HUES48 (cell line): Measurements from ENCODE around the gene LRRC9.

Source experiments
- H3K27ac ChIP-seq: one replicate; pipeline ENCODE4 v1.7.0; 2013; ENCODE audit warnings: low read depth, low read length, inconsistent platforms
- H3K27me3 ChIP-seq: 2 replicates; pipeline ENCODE4 v1.6.1; 2013; ENCODE audit warnings: mild to moderate bottlenecking, low read length; ENCODE audit not compliant: control insufficient read depth, insufficient read depth
- H3K36me3 ChIP-seq: 2 replicates; pipeline ENCODE4 v1.6.1; 2013; ENCODE audit warnings: low read length; ENCODE audit not compliant: control insufficient read depth, insufficient read depth
- H3K4me1 ChIP-seq: 2 replicates; pipeline ENCODE4 v1.6.1; 2013; ENCODE audit warnings: mild to moderate bottlenecking, low read length; ENCODE audit not compliant: control insufficient read depth, insufficient read depth
- H3K4me3 ChIP-seq: 2 replicates; pipeline ENCODE4 v1.5.1; 2013; ENCODE audit warnings: mild to moderate bottlenecking, low read depth, low read length
- H3K9ac ChIP-seq: 2 replicates; pipeline ENCODE4 v1.6.1; 2013; ENCODE audit warnings: mild to moderate bottlenecking, low read depth, low read length, moderate library complexity
- H3K9me3 ChIP-seq: 2 replicates; pipeline ENCODE4 v1.6.1; 2013; ENCODE audit warnings: low read length; ENCODE audit not compliant: control insufficient read depth, insufficient read depth

Gene LRRC9

DNA sequence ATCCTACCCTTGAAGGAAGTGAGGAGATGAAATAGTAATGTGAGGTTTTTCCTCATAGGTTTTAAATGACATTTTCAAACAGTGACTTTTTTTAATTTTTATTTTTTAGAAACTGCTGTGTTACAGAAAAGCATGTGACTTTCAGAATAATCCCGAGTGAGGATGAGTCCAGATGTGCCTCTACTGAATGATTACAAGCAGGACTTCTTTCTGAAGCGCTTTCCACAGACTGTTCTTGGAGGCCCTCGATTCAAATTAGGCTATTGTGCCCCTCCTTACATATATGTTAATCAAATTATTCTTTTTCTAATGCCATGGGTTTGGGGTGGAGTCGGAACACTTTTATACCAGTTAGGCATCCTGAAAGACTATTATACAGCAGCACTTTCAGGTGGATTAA is 187.5 kb downstream of the LRRC9 start:
- no peak overlapping the region for H3K27ac ChIP-seq
- peaks cover 19% of the 10 kb centered on the region for H3K36me3 ChIP-seq
- H3K9ac ChIP-seq = no peak overlapping the region
- no peak overlapping the region for H3K4me3 ChIP-seq
- no peaks in the 10 kb centered on the region for H3K9me3 ChIP-seq
- H3K4me1 ChIP-seq = peaks cover 12% of the 10 kb centered on the region; the same call in 1 of the 2 replicates
- H3K27me3 ChIP-seq = no peaks in the 10 kb centered on the region

DNA sequence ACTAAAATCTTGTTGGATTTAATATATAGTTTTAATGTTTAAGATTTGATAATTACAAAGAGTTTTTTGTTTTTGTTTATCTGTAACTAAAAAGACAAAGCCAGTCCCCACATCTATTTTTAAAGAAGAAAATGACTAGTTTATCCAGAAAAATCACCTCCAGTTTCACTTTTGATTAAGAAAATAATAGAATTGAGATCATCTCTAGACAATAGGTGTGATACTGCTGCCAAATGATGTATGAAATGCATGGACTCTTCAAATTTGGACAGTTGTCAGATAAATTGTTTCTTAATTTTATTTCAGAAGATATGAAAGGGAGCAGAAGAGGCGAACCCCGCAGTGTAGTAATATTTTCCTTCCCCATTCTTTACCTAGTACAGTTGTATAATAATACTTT is 191.8 kb downstream of the LRRC9 start:
- H3K9me3 ChIP-seq = no peaks in the 10 kb centered on the region
- H3K27me3 ChIP-seq = no peaks in the 10 kb centered on the region
- no peak overlapping the region for H3K27ac ChIP-seq
- peaks cover 36% of the 10 kb centered on the region for H3K36me3 ChIP-seq
- no peak overlapping the region for H3K9ac ChIP-seq
- H3K4me1 ChIP-seq = no peaks in the 10 kb centered on the region
- H3K4me3 ChIP-seq = no peak overlapping the region
